ENCODE data around the gene WARS2.

DNA sequence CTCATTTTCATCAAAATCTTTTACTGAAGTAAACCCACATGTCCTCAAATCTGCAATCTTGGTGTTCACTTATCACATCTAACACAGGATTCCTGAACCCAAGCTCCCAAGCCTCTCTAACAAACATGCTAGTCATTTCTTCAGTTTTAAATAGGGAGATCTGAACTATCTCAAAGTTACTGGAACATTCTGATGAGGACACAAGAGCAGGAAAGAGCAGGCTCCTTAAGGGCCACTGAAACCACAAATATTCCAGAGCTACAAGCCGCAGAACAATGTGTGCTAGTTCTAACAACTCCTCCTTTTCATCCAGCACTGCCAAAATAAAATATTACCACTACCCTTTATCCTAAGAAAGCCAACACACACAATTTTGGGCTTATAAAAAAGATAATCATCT, 38.9 kb downstream of the WARS2 start:
- TF ChIP-seq CTCF (IDR thresholded peaks at IDR 0.05) (no peak), POLR2A (IDR thresholded peaks at IDR 0.05) (no peak)

All from testis (tissue), 2 donors.